A549 (cell line): ENCODE measurements around the gene SLC1A6. TPM values are rescaled to one million over a fixed set of nuclear protein-coding genes. Genes with fewer than 3 reads are reported as not detected.

Source experiments
- ATAC-seq, 2 experiments: fragments of 200-7000 bp in 1 of 2; fragments of >200 bp in 1 of 2; cut with Nextera tagmentation in 1 of 2; cut with Tn5 transposase in 1 of 2; 3 replicates each; pipeline versions ENCODE4 v1.8.0 to v1.9.1; 2018 to 2020; ENCODE audit warnings: mild to moderate bottlenecking in 1 of 2, moderate library complexity in 1 of 2
- CTCF ChIA-PET: fragments of 300-600 bp; sonication (Branson Sonifier 250); formaldehyde crosslinking; extraction: SDS; loops from one replicate; lab custom pipeline; 2021; ENCODE audit warnings: antibody characterized with exemption, inconsistent platforms; lab: Yijun Ruan, JAX
- POLR2A ChIA-PET: fragments of 350-600 bp; formaldehyde crosslinking; extraction: SDS; loops from one replicate; lab custom pipeline; 2021; ENCODE audit warnings: antibody characterized with exemption, inconsistent platforms; lab: Yijun Ruan, JAX
- DNase-seq, 2 experiments: peaks; one replicate each; pipeline versions ENCODE4 v3.0.0 to v3.0.0-alpha.2; 2011 to 2016; ENCODE audit warnings: low read depth in 1 of 2, low spot score in 1 of 2
- FAIRE-seq: peaks from 2 replicates; lab custom pipeline; 2011; peaks lifted over from hg19 to GRCh38; lab: Jason Lieb, UNC
- H3K27ac ChIP-seq, 2 experiments: fragments of >200 bp; sonication (Bioruptor Twin); formaldehyde crosslinking; 3 replicates each; pipeline ENCODE4 v1.5.1; 2016 to 2017
- H3K4me1 ChIP-seq: fragments of >200 bp; sonication (Bioruptor Twin); formaldehyde crosslinking; 3 replicates; pipeline ENCODE4 v1.6.1; 2016
- H3K4me2 ChIP-seq: fragments of >200 bp; sonication (Bioruptor Twin); formaldehyde crosslinking; 3 replicates; pipeline ENCODE4 v1.6.1; 2016
- H3K4me3 ChIP-seq: fragments of >200 bp; sonication (Bioruptor Twin); formaldehyde crosslinking; 3 replicates; pipeline ENCODE4 v1.5.1; 2016
- H3K9me3 ChIP-seq: fragments of >200 bp; sonication (Bioruptor Twin); formaldehyde crosslinking; 3 replicates; pipeline ENCODE4 v1.6.1; 2016
- CBX8 ChIP-seq: fragments of 200-600 bp; sonication (generic); IDR thresholded peaks from 2 replicates; pipeline ENCODE4 v1.6.1; 2016
- CTCF ChIP-seq: fragments of >200 bp; sonication (Bioruptor Twin); formaldehyde crosslinking; IDR thresholded peaks from 3 replicates; pipeline ENCODE4 v1.5.1; 2016
- EHMT2 ChIP-seq: fragments of 200-600 bp; sonication (generic); IDR thresholded peaks from 2 replicates; pipeline ENCODE4 v1.6.1; 2016; ENCODE audit warnings: antibody characterized with exemption, low read depth, mild to moderate bottlenecking, moderate library complexity
- ESRRA ChIP-seq: fragments of 150-350 bp; IDR thresholded peaks from 2 replicates; pipeline ENCODE4 v1.6.1; 2014; ENCODE audit warnings: mild to moderate bottlenecking, low read length, borderline replicate concordance
- FOSL2 ChIP-seq, 2 experiments: fragments of 450-650 bp in 1 of 2; fragments of >200 bp in 1 of 2; sonication (Bioruptor Twin) in 1 of 2; formaldehyde crosslinking; IDR thresholded peaks; 2 replicates each; pipeline versions ENCODE4 v1.5.0 to v1.6.1; 2016 to 2020; ENCODE audit warnings: mild to moderate bottlenecking in 1 of 2, moderate library complexity in 1 of 2
- FOXS1 ChIP-seq: fragments of 250-450 bp; sonication (Bioruptor Pico); IDR thresholded peaks from 2 replicates; pipeline ENCODE4 v1.5.0; 2020; ENCODE audit warnings: mild to moderate bottlenecking, moderate library complexity
- HOXB13 ChIP-seq: fragments of 250-450 bp; sonication (Bioruptor Pico); IDR thresholded peaks from 2 replicates; pipeline ENCODE4 v1.5.0; 2020; ENCODE audit warnings: low read depth, mild to moderate bottlenecking, moderate library complexity
- KDM1A ChIP-seq: fragments of 200-600 bp; sonication (generic); IDR thresholded peaks from 2 replicates; pipeline ENCODE4 v1.6.1; 2016; ENCODE audit warnings: low read depth, mild to moderate bottlenecking
- KDM5A ChIP-seq: fragments of 200-600 bp; sonication (generic); IDR thresholded peaks from 2 replicates; pipeline ENCODE4 v1.6.1; 2016; ENCODE audit warnings: antibody characterized with exemption, mild to moderate bottlenecking
- MAX ChIP-seq: IDR thresholded peaks from 2 replicates; pipeline ENCODE4 v1.6.1; 2012
- MAZ ChIP-seq: fragments of 150-350 bp; IDR thresholded peaks from 2 replicates; pipeline ENCODE4 v1.6.1; 2014; ENCODE audit warnings: antibody characterized with exemption, low read depth, low read length, borderline replicate concordance
- NPAS2 ChIP-seq: fragments of 250-450 bp; sonication (Bioruptor Pico); IDR thresholded peaks from 2 replicates; pipeline ENCODE4 v1.8.0; 2022; ENCODE audit warnings: mild to moderate bottlenecking, moderate library complexity, borderline replicate concordance
- RAD21 ChIP-seq, 2 experiments: fragments of >200 bp in 1 of 2; sonication (Bioruptor Twin) in 1 of 2; formaldehyde crosslinking in 1 of 2; IDR thresholded peaks in 1 of 2; conservative IDR thresholded peaks in 1 of 2; 2 replicates in 1 of 2; 3 replicates in 1 of 2; pipeline ENCODE4 v1.6.1; 2012 to 2018; ENCODE audit warnings: inconsistent platforms in 1 of 2
- RFX5 ChIP-seq: fragments of 450-650 bp; IDR thresholded peaks from 2 replicates; pipeline ENCODE4 v1.7.1; 2014; ENCODE audit warnings: antibody characterized with exemption, mild to moderate bottlenecking, moderate library complexity
- RNF2 ChIP-seq: fragments of 200-600 bp; sonication (generic); IDR thresholded peaks from 2 replicates; pipeline ENCODE4 v1.6.1; 2016; ENCODE audit warnings: low read depth, mild to moderate bottlenecking, antibody characterized with exemption, moderate library complexity, borderline replicate concordance
- SREBF2 ChIP-seq: fragments of 450-650 bp; IDR thresholded peaks from 2 replicates; pipeline ENCODE4 v1.6.1; 2014; ENCODE audit warnings: mild to moderate bottlenecking, moderate library complexity
- TFCP2L1 ChIP-seq: fragments of 250-450 bp; sonication (Bioruptor Pico); IDR thresholded peaks from 2 replicates; pipeline ENCODE4 v1.5.0; 2021; ENCODE audit warnings: mild to moderate bottlenecking
- ZFP36 ChIP-seq: fragments of 450-650 bp; IDR thresholded peaks from 2 replicates; pipeline ENCODE4 v1.6.1; 2014; ENCODE audit warnings: borderline replicate concordance; ENCODE audit not compliant: partially characterized antibody
- ZNF302 ChIP-seq: fragments of 250-450 bp; sonication (Bioruptor Pico); IDR thresholded peaks from 2 replicates; pipeline ENCODE4 v1.9.0; 2021; ENCODE audit warnings: inconsistent platforms, mild to moderate bottlenecking, moderate library complexity
- WGBS: methylation state at CpG from one replicate; pipeline ENCODE4 v1.1.6; 2017; ENCODE audit errors: missing lambda C conversion rate; 5-methylcytosine and 5-hydroxymethylcytosine counted together
- polyA minus RNA-seq: library from RNA; depleted of rRNA, polyadenylated mRNA; stranded (reverse); fragments of >200 nt; gene quantifications from 2 replicates; pipeline ENCODE4 v1.2.3, GENCODE V29; 2011; rRNA and poly(A)+ RNA removed
- polyA plus RNA-seq, 4 experiments: library from polyadenylated mRNA; depleted of rRNA in 3 of 4; stranded (reverse); fragments of >200 nt; fragmentation: RNase III in 1 of 4; extraction: RNeasy Plus Mini Kit Qiagen cat#74134 plus additional on column Dnase treatment in 1 of 4; gene quantifications; 2 replicates in 3 of 4; 3 replicates in 1 of 4; pipeline ENCODE4 v1.2.3, GENCODE V29; 2011 to 2017

The SLC1A6 gene
- polyA plus RNA-seq (2011; rRNA removed), result not detected in 2 replicates
- polyA plus RNA-seq (2012; cell fraction: cytosol; rRNA removed), result not detected in 2 replicates
- not detected in 2 replicates for polyA plus RNA-seq (2012; cell fraction: nucleus; rRNA removed)
- polyA plus RNA-seq (2017; fragmentation: RNase III; extraction: RNeasy Plus Mini Kit Qiagen cat#74134 plus additional on column Dnase treatment), result not detected in 3 replicates
- polyA minus RNA-seq, result not detected in 2 replicates

- TF ChIP-seq CBX8, result no peak
- no peak for TF ChIP-seq FOSL2 (IDR thresholded peaks at IDR 0.05)
- no peak for TF ChIP-seq FOSL2 (CRISPR knock-in tag; IDR thresholded peaks at IDR 0.05)
- TF ChIP-seq ZFP36, result peak; percentile 19
- TF ChIP-seq, all 56 proteins: peak for 1
- Histone ChIP-seq H3K4me2 (peak within 1 kb of the TSS; percentile 25; the same call in 1 of the 3 replicates), H3K4me1 (no peaks in the 10 kb centered on the region), H3K9me3 (no peaks in the 10 kb centered on the region), H3K27ac (no peak within 1 kb of the TSS), H3K4me3 (no peak within 1 kb of the TSS)
- ATAC-seq, result no peak
- CTCF ChIA-PET, result no interaction called here
- POLR2A ChIA-PET, result no interaction called here
- 14% methylated on average over 5 of the region's 84 CpGs for WGBS
- no peak for FAIRE-seq
- DNase-seq, result no peak
Measured at GRCh38 chr19:14979476-14980255, at the start of gene SLC1A6. TSS of gene SLC1A6 (minus strand) at chr19:14979864. CDS start at chr19:14972910, 6,954 bp downstream.

- Histone ChIP-seq H3K4me3 (no peak overlapping the region), H3K4me2 (no peak overlapping the region), H3K9me3 (no peaks in the 10 kb centered on the region), H3K4me1 (no peaks in the 10 kb centered on the region), H3K27ac (no peak overlapping the region)
- 62% methylated on average over 4 of the region's 5 CpGs for whole genome bisulfite sequencing
- ATAC-seq (no peak), DNase-seq (no peak), FAIRE-seq (no peak)
- TF ChIP-seq NPAS2 (CRISPR knock-in tag), result no peak
- TF ChIP-seq ZNF302 (CRISPR knock-in tag), result no peak
- no peak for TF ChIP-seq KDM1A
- TF ChIP-seq ESRRA, result no peak
- POLR2A ChIA-PET, result no interaction called here
- CTCF ChIA-PET, result interaction anchor here (0.8 kb wide), 1 partner anchor 24 kb away, joined by 3 read pairs; no protein-coding TSS in a partner anchor
Measured at GRCh38 chr19:15028490-15028889, 48.8 kb upstream of the SLC1A6 start.

GRCh38 chr19:15025217-15025616 lies 45.6 kb upstream of the SLC1A6 start:
- ATAC-seq (peak; percentile 73 to 77), DNase-seq (peak; percentile 23 to 31), FAIRE-seq (no peak)
- no peaks in the 10 kb centered on the region for H3K4me1 ChIP-seq
- CTCF ChIA-PET, result interaction anchor here (0.6 to 1.3 kb wide), 5 partner anchors 13 to 57 kb away, joined by 3 to 5 read pairs (median 4); partner anchors contain the start of gene OR1I1
- no peaks in the 10 kb centered on the region for H3K9me3 ChIP-seq
- no peak overlapping the region for H3K4me2 ChIP-seq
- WGBS, result 0% methylated on average over 2 of the region's 2 CpGs
- no peak for TF ChIP-seq RAD21 (conservative IDR thresholded peaks at IDR 0.05 in 1 of 2, IDR thresholded peaks at IDR 0.05 in 1 of 2)
- no peak for TF ChIP-seq MAZ
- TF ChIP-seq TFCP2L1 (CRISPR knock-in tag), result no peak
- TF ChIP-seq SREBF2, result no peak
- no peak for TF ChIP-seq KDM5A
- TF ChIP-seq RFX5, result no peak
- 0 out of 3 replicates have a peak, but pooled peaks have one; percentile 10 for TF ChIP-seq CTCF
- H3K4me3 ChIP-seq, result no peak overlapping the region
- H3K27ac ChIP-seq, result no peak overlapping the region
- POLR2A ChIA-PET, result interaction anchor here (0.6 kb wide), 1 partner anchor 339 kb away, joined by 4 read pairs; no protein-coding TSS in a partner anchor

GRCh38 chr19:15022752-15023151 lies 43.1 kb upstream of the SLC1A6 start:
- CTCF ChIA-PET, result no interaction called here
- no peak overlapping the region for H3K4me3 ChIP-seq
- 61% methylated on average over 19 of the region's 31 CpGs for WGBS

More at GRCh38 chr19:15022752-15023151, 43.1 kb upstream of the SLC1A6 start:
- FAIRE-seq, result no peak
- no peak overlapping the region for H3K27ac ChIP-seq
- H3K9me3 ChIP-seq, result no peaks in the 10 kb centered on the region
- H3K4me1 ChIP-seq, result no peaks in the 10 kb centered on the region
- no peak for DNase-seq
- TF ChIP-seq KDM5A, result no peak
- no peak for TF ChIP-seq FOXS1 (CRISPR knock-in tag)
- no peak for TF ChIP-seq RNF2
- no peak for TF ChIP-seq ESRRA
- no peak for TF ChIP-seq HOXB13 (CRISPR knock-in tag)
- TF ChIP-seq MAX, result no peak
- no peak for TF ChIP-seq EHMT2
- no peak for TF ChIP-seq ZNF302 (CRISPR knock-in tag)
- ATAC-seq, result no peak
- POLR2A ChIA-PET, result no interaction called here
- no peak overlapping the region for H3K4me2 ChIP-seq
